GM12891 (cell line): ENCODE measurements around the gene CFAP92.

Experiments
- POLR2A ChIP-seq: IDR thresholded peaks from 2 replicates; pipeline ENCODE4 v1.6.1; 2011; ENCODE audit warnings: low read depth, low read length, control low read depth
- POLR2AphosphoS5 ChIP-seq: IDR thresholded peaks from 2 replicates; pipeline ENCODE4 v1.6.1; 2011; ENCODE audit warnings: low read depth, low read length, control low read depth
- SPI1 ChIP-seq: IDR thresholded peaks from 2 replicates; pipeline ENCODE4 v1.6.1; 2011; ENCODE audit warnings: low read depth, low read length, control low read depth

GRCh38 chr3:128994581-128995546 lies 988 bp upstream of the CFAP92 start:
- TF ChIP-seq POLR2A: no peak
- no peak for TF ChIP-seq POLR2AphosphoS5
- no peak for TF ChIP-seq SPI1
